Right atrium auricular region (tissue), 2 donors: ENCODE measurements around the gene CRYM. TPM values are rescaled to one million over a fixed set of nuclear protein-coding genes. Genes with fewer than 3 reads are reported as not detected.
A peak's percentile ranks its signal among the peaks of the same experiment; 100 is the strongest.

ENCODE experiments used
- DNase-seq: peaks from one replicate; pipeline ENCODE4 v3.0.0-alpha.2; 2019; ENCODE audit warnings: low spot score
- H3K27ac ChIP-seq, 2 donors: fragments of 200-600 bp; sonication (generic); 1 replicate in 1 of 2; 2 replicates in 1 of 2; pipeline ENCODE4 v1.5.1; 2016 to 2019
- H3K27me3 ChIP-seq, 2 donors: fragments of 200-600 bp; sonication (generic); one replicate each; pipeline versions ENCODE4 v1.5.1 to v1.6.0; 2017 to 2019
- H3K36me3 ChIP-seq: fragments of 200-600 bp; sonication (generic); one replicate; pipeline ENCODE4 v1.5.1; 2016
- H3K4me1 ChIP-seq, 2 donors: fragments of 200-600 bp; sonication (generic); one replicate each; pipeline versions ENCODE4 v1.5.1 to v1.6.0; 2017 to 2019
- H3K4me3 ChIP-seq, 2 donors: fragments of 200-600 bp; sonication (generic); 1 replicate in 1 of 2; 2 replicates in 1 of 2; pipeline ENCODE4 v1.5.1; 2017 to 2019; ENCODE audit warnings: mild to moderate bottlenecking in 1 of 2, moderate library complexity in 1 of 2
- H3K9me3 ChIP-seq, 2 donors: fragments of 200-600 bp; sonication (generic); one replicate each; pipeline ENCODE4 v1.5.1; 2019
- CTCF ChIP-seq, 2 donors: fragments of 200-600 bp; sonication (generic); IDR thresholded peaks; one replicate each; pipeline ENCODE4 v1.5.1; 2019; ENCODE audit warnings: antibody characterized with exemption in 2 of 2
- total RNA-seq, 2 donors: library from RNA; depleted of rRNA; stranded (reverse); fragments of >200 nt; gene quantifications; one replicate each; pipeline ENCODE4 v1.1.0, GENCODE V29; 2016

CRYM gene
- total RNA-seq, 2 donors from 2014 or later = 77.7 to 91.1 TPM

- Histone ChIP-seq H3K27ac (peak overlapping the region; percentile 70 to 83), H3K4me1 (peaks cover 0 to 33% of the 10 kb centered on the region in 2 donors), H3K27me3 (no peaks in the 10 kb centered on the region), H3K9me3 (no peaks in the 10 kb centered on the region), H3K4me3 (no peak overlapping the region), H3K36me3 (no peaks in the 10 kb centered on the region)
- no peak for DNase-seq
- TF ChIP-seq CTCF (IDR thresholded peaks at IDR 0.05) = no peak
Observed at GRCh38 chr16:21265104-21265837, 12.8 kb downstream of the CRYM start.

DNA sequence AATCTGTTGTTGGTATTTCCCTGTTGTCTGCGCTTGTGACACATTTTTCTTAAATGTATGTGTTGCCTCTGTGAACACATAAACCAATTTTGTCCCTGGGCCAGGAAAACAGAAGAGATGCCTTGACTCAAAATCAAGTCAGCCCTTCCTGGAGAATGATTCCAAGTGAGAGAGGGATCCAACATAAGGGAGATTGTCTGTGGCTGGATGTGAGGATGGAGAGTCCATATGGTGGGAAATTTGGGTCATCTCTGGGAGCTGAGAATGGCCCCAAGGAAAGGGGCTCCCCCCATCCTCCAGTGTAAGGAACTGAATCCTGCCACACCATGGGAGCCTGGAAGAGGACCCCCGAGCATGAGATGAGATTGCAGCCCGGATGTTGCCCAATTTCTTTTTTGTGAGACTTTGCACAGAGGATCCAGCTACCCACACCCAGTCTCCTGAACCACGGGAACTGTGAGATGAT lies 13.5 kb downstream of the CRYM start:
- Histone ChIP-seq H3K36me3 (no peaks in the 10 kb centered on the region), H3K9me3 (no peaks in the 10 kb centered on the region), H3K27me3 (no peaks in the 10 kb centered on the region), H3K27ac (peak overlapping the region; percentile 70 to 83), H3K4me1 (peaks cover 0 to 33% of the 10 kb centered on the region in 2 donors), H3K4me3 (no peak overlapping the region)
- TF ChIP-seq CTCF (IDR thresholded peaks at IDR 0.05) = no peak
- DNase-seq = no peak

- H3K36me3 ChIP-seq = no peaks in the 10 kb centered on the region
- no peak for TF ChIP-seq CTCF (IDR thresholded peaks at IDR 0.05)
- DNase-seq = no peak
- peaks cover 0 to 33% of the 10 kb centered on the region in 2 donors for H3K4me1 ChIP-seq
- peak overlapping the region; percentile 70 to 83 for H3K27ac ChIP-seq
- H3K4me3 ChIP-seq = no peak overlapping the region
- no peaks in the 10 kb centered on the region for H3K9me3 ChIP-seq
- no peaks in the 10 kb centered on the region for H3K27me3 ChIP-seq
Observed at GRCh38 chr16:21263640-21264570, 14.2 kb downstream of the CRYM start.

DNA sequence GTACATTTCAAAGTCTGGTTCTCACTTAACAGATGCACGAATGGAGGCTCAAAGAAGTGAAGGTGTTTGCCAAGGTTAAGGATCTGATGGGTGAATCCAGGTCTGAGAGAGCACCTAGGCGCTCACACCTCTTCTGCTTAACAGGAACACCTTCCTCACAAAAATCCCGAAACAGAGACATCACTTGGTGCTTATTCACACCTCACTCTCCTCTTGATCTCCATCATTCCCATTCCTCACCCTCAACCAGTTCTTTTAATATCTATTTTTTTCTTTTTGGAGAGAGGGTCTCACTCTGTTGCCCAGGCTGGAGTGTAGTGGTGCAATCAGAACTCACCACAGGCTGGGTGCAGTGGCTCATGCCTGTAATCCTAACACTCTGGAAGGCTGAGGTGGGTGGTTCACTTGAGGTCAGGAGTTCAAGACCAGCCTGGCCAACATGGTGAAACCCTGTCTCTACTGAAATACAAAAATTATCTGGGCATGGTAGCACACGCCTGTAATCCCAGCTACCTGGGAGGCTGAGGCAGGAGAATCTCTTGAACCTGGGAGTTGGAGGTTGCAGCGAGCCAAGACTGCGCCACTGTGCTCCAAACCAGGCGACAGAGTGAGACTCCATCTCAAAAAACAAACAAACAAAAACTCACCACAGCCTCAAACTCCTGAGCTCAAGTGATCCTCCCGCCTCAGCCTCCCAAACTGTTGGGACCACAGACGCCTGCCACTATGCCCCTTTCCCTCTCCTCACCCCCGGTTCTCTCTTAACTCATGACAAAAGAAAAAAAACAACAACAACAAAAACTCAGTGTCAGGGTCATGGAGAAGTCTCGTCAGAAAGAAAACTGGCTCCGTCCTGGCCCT lies 15.1 kb downstream of the CRYM start:
- H3K4me1 ChIP-seq = peaks cover 0 to 33% of the 10 kb centered on the region in 2 donors
- TF ChIP-seq CTCF (IDR thresholded peaks at IDR 0.05) = no peak

More for the DNA sequence above, 15.1 kb downstream of the CRYM start:
- Histone ChIP-seq H3K4me3 (no peak overlapping the region), H3K36me3 (no peaks in the 10 kb centered on the region), H3K9me3 (no peaks in the 10 kb centered on the region), H3K27me3 (no peaks in the 10 kb centered on the region), H3K27ac (peak overlapping the region; percentile 70 to 83)
- no peak for DNase-seq
